ENCODE data around the gene PBX3.

DNA sequence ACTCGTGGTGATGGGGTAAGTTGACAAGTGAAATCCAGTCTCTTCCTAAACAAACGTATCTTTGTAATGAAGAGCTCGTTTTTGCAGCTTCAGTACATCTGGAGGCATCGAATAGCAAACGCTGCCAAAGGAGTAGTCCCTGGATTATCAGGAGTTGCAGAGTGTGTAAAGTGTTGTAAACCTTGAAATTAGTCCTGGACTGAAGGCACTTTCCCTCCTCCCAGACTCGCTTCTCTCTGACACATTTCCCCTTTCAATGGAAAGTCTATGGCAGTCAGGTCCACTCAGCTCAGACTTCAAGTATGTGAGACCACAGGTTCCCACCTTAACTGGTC is 1.5 kb upstream of the PBX3 start:
- TF ChIP-seq POLR2A (IDR thresholded peaks at IDR 0.05; ENCODE audit: low read depth, low read length) (no peak), TAF1 (IDR thresholded peaks at IDR 0.05; ENCODE audit: borderline replicate concordance, low read depth, low read length) (no peak)
